Keratinocyte (primary cell): ENCODE data around the gene FKBP5.

ENCODE experiments used
- EZH2 ChIP-seq: IDR thresholded peaks from one replicate; pipeline ENCODE4 v1.6.1; 2012; ENCODE audit warnings: inconsistent platforms, mild to moderate bottlenecking, low read length, moderate library complexity
- TF ChIP-seq, protein P1 (sequence below), 3 experiments: IDR thresholded peaks in 1 of 3; conservative IDR thresholded peaks in 1 of 3; optimal IDR thresholded peaks in 1 of 3; 2 replicates in 2 of 3; 3 replicates in 1 of 3; pipeline versions ENCODE3 to v1.5.1; 2011; ENCODE audit warnings: low read length in 3 of 3, mild to moderate bottlenecking in 3 of 3, moderate library complexity in 2 of 3, control low read depth in 1 of 3, inconsistent platforms in 1 of 3; ENCODE audit not compliant: insufficient read depth in 2 of 3; ENCODE audit errors: extremely low read depth in 1 of 3

DNA sequence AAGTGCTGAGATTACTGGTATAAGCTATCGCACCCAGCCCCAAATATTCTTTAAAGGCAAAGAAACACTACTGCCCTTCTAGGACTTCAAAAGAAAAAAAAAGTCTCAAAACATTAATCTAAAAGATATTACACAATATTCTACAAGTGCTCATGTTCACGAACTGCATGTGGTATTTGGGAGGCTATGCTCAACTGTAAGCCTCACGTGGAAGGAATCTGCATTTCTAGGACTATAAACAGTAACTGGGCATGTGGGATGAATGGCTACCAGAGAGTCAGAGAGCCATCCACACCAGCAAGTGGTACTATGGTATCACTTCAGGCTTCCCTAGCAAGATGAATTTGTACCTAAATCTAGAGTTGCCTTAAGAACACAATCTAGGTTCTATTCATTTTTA lies 50.0 kb downstream of the FKBP5 start:
- TF ChIP-seq, protein P1, sequence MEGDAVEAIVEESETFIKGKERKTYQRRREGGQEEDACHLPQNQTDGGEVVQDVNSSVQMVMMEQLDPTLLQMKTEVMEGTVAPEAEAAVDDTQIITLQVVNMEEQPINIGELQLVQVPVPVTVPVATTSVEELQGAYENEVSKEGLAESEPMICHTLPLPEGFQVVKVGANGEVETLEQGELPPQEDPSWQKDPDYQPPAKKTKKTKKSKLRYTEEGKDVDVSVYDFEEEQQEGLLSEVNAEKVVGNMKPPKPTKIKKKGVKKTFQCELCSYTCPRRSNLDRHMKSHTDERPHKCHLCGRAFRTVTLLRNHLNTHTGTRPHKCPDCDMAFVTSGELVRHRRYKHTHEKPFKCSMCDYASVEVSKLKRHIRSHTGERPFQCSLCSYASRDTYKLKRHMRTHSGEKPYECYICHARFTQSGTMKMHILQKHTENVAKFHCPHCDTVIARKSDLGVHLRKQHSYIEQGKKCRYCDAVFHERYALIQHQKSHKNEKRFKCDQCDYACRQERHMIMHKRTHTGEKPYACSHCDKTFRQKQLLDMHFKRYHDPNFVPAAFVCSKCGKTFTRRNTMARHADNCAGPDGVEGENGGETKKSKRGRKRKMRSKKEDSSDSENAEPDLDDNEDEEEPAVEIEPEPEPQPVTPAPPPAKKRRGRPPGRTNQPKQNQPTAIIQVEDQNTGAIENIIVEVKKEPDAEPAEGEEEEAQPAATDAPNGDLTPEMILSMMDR (optimal IDR thresholded peaks at IDR 0.05 in 1 of 3, IDR thresholded peaks at IDR 0.05 in 1 of 3, conservative IDR thresholded peaks at IDR 0.05 in 1 of 3; ENCODE audit: extremely low read depth in 1 of 3, insufficient read depth in 2 of 3, low read length in 3 of 3): no peak
- no peak for TF ChIP-seq EZH2
